ENCODE results near the gene PRR33.

PRR33 gene

DNA sequence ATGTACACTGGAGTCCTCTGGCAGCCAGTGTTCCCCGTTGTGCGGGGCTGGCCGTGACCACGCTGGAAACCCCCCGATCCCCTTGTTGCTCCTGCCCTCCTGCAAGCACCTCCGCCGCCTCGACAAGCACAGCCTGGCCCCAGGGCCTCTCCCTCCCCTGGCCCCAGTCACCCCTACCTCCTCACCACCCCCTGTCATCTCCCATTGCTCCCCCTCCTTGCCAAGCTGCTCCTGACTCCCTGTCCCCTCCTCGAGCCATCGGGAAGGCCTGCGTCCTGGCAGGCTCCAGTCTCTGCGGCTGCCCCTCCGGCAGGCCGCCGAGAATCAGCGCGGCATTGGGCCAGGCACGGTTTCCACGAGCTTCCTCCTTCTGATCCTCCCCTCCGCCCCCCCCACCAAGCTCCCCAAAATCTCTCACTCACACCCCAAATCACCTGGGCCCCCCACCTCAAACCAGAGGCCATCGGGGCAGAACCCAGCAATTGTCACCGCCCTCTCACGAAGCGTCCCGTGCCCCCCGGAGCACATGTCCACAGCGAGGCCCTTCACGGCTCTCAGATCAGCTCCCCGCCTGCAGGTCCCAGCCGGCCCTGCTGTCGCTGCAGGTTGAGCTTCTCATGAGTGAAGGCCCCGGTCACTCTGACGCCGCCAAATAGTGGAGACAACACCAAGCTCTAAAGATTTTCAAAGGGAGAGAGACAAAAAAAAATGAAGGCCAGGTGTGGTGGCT is 44.5 kb downstream of the PRR33 start:
- Histone ChIP-seq H3K23ac (ENCODE audit: low read length in 2 of 2) (no peak overlapping the region), H3K27ac (ENCODE audit: low read length, poor library complexity, severe bottlenecking) (no peak overlapping the region), H3K4me2 (ENCODE audit: low read length, poor library complexity, severe bottlenecking) (no peak overlapping the region), H3K36me3 (ENCODE audit: control insufficient read depth in 1 of 2, insufficient read depth in 2 of 2, low read depth in 1 of 2, low read length in 2 of 2) (no peaks in the 10 kb centered on the region), H2AFZ (ENCODE audit: low read depth, low read length) (no peak overlapping the region), H4K91ac (ENCODE audit: low read length) (peak overlapping the region; percentile 43), H3K9me3 (ENCODE audit: control insufficient read depth, low read length) (no peaks in the 10 kb centered on the region), H2BK5ac (ENCODE audit: low read depth, low read length, poor library complexity, severe bottlenecking) (no peak overlapping the region), H3K79me1 (replicated peaks; ENCODE audit: low read length, poor library complexity, severe bottlenecking) (no peaks in the 10 kb centered on the region), H4K8ac (ENCODE audit: low read length) (no peak overlapping the region), H3K4me1 (ENCODE audit: control insufficient read depth, insufficient read depth, low read depth, low read length) (peaks cover 14% of the 10 kb centered on the region), H2BK120ac (ENCODE audit: low read depth, low read length) (no peak overlapping the region), H2BK15ac (ENCODE audit: low read depth, poor library complexity, severe bottlenecking) (no peak overlapping the region), H3K27me3 (ENCODE audit: control insufficient read depth in 1 of 2, insufficient read depth in 1 of 2, low read length in 2 of 2) (peaks cover 8 to 17% of the 10 kb centered on the region in 2 experiments), H2BK12ac (ENCODE audit: low read length in 2 of 2) (peak overlapping the region; percentile 24 to 32), H3K4me3 (ENCODE audit: insufficient read depth in 1 of 2, low read depth in 1 of 2, low read length in 2 of 2) (no peak overlapping the region), H3K14ac (ENCODE audit: low read length in 2 of 2) (peak overlapping the region in 1 of 2 experiments; percentile 62), H3K18ac (ENCODE audit: low read depth in 1 of 2, low read length in 2 of 2) (no peak overlapping the region), H3K9ac (ENCODE audit: low read length) (no peak overlapping the region), H2AK5ac (ENCODE audit: low read length, severe bottlenecking) (no peak overlapping the region), H3K4ac (ENCODE audit: low read depth in 1 of 2, low read length in 2 of 2) (no peak overlapping the region)
- WGBS: 96% methylated on average over 34 of the region's 34 CpGs
- no peak for DNase-seq

DNA sequence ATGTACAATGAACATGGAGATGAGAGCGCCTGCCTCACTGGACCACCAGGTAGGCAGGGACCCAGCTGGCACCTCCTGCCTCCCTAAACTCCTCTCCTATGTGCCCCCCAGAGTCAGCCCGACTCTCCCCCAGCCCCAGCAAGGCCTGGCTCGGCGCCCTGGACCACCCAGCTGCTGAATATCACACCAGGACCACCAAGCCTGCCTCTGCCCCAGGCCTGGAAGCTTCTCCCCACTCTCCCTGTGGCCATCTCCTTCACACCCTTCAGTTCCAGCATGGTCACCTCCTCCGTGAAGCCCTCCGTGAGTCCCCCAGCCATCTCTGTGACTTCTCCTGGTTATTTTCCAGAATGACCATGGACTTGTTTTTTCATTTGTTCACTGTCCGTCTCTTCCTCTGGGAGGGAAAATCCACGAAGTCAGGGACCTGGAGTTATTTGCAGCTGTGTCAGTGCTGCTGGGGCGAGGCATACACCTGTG is 45.2 kb downstream of the PRR33 start:
- no peak overlapping the region for H3K27ac ChIP-seq (ENCODE audit: low read length, poor library complexity, severe bottlenecking)
- peak overlapping the region; percentile 22 for H4K91ac ChIP-seq (ENCODE audit: low read length)
- peak overlapping the region; percentile 12 to 43 for H2BK12ac ChIP-seq (ENCODE audit: low read length in 2 of 2)
- no peaks in the 10 kb centered on the region for H3K9me3 ChIP-seq (ENCODE audit: control insufficient read depth, low read length)
- no peak overlapping the region for H3K23ac ChIP-seq (ENCODE audit: low read length in 2 of 2)
- H3K4me3 ChIP-seq (ENCODE audit: insufficient read depth in 1 of 2, low read depth in 1 of 2, low read length in 2 of 2): no peak overlapping the region
- H3K79me1 ChIP-seq (replicated peaks; ENCODE audit: low read length, poor library complexity, severe bottlenecking): no peaks in the 10 kb centered on the region
- H2BK5ac ChIP-seq (ENCODE audit: low read depth, low read length, poor library complexity, severe bottlenecking): no peak overlapping the region
- no peak overlapping the region for H3K9ac ChIP-seq (ENCODE audit: low read length)
- no peak overlapping the region for H3K4ac ChIP-seq (ENCODE audit: low read depth in 1 of 2, low read length in 2 of 2)
- no peak overlapping the region for H2AFZ ChIP-seq (ENCODE audit: low read depth, low read length)
- H3K4me1 ChIP-seq (ENCODE audit: control insufficient read depth, insufficient read depth, low read depth, low read length): peaks cover 14% of the 10 kb centered on the region
- H2BK120ac ChIP-seq (ENCODE audit: low read depth, low read length): no peak overlapping the region
- 93% methylated on average over 9 of the region's 9 CpGs for WGBS
- H3K4me2 ChIP-seq (ENCODE audit: low read length, poor library complexity, severe bottlenecking): no peak overlapping the region
- H2BK15ac ChIP-seq (ENCODE audit: low read depth, poor library complexity, severe bottlenecking): no peak overlapping the region
- no peak overlapping the region for H4K8ac ChIP-seq (ENCODE audit: low read length)
- no peak overlapping the region for H2AK5ac ChIP-seq (ENCODE audit: low read length, severe bottlenecking)
- no peak overlapping the region for H3K18ac ChIP-seq (ENCODE audit: low read depth in 1 of 2, low read length in 2 of 2)
- H3K27me3 ChIP-seq (ENCODE audit: control insufficient read depth in 1 of 2, insufficient read depth in 1 of 2, low read length in 2 of 2): peaks cover 8 to 17% of the 10 kb centered on the region in 2 experiments
- no peak overlapping the region for H3K14ac ChIP-seq (ENCODE audit: low read length in 2 of 2)
- DNase-seq: no peak
- H3K36me3 ChIP-seq (ENCODE audit: control insufficient read depth in 1 of 2, insufficient read depth in 2 of 2, low read depth in 1 of 2, low read length in 2 of 2): no peaks in the 10 kb centered on the region

GRCh38 chr11:1845561-1846452 is 45.9 kb downstream of the PRR33 start:
- H3K79me1 ChIP-seq (replicated peaks; ENCODE audit: low read length, poor library complexity, severe bottlenecking): no peaks in the 10 kb centered on the region
- peak overlapping the region; percentile 73 for H2BK120ac ChIP-seq (ENCODE audit: low read depth, low read length)
- peak overlapping the region; percentile 72 for H4K91ac ChIP-seq (ENCODE audit: low read length)
- no peak overlapping the region for H3K14ac ChIP-seq (ENCODE audit: low read length in 2 of 2)
- peaks cover 14% of the 10 kb centered on the region for H3K4me1 ChIP-seq (ENCODE audit: control insufficient read depth, insufficient read depth, low read depth, low read length)
- H3K27ac ChIP-seq (ENCODE audit: low read length, poor library complexity, severe bottlenecking): no peak overlapping the region
- H3K9ac ChIP-seq (ENCODE audit: low read length): no peak overlapping the region
- no peak for DNase-seq
- H2BK5ac ChIP-seq (ENCODE audit: low read depth, low read length, poor library complexity, severe bottlenecking): peak overlapping the region; percentile 15
- H2BK12ac ChIP-seq (ENCODE audit: low read length in 2 of 2): peak overlapping the region; percentile 56 to 88
- no peak overlapping the region for H3K4me3 ChIP-seq (ENCODE audit: insufficient read depth in 1 of 2, low read depth in 1 of 2, low read length in 2 of 2)
- H3K18ac ChIP-seq (ENCODE audit: low read depth in 1 of 2, low read length in 2 of 2): peak overlapping the region in 1 of 2 experiments; percentile 60
- no peak overlapping the region for H3K4me2 ChIP-seq (ENCODE audit: low read length, poor library complexity, severe bottlenecking)
- H3K4ac ChIP-seq (ENCODE audit: low read depth in 1 of 2, low read length in 2 of 2): peak overlapping the region; percentile 12 to 54
- no peaks in the 10 kb centered on the region for H3K36me3 ChIP-seq (ENCODE audit: control insufficient read depth in 1 of 2, insufficient read depth in 2 of 2, low read depth in 1 of 2, low read length in 2 of 2)
- peaks cover 8 to 17% of the 10 kb centered on the region in 2 experiments for H3K27me3 ChIP-seq (ENCODE audit: control insufficient read depth in 1 of 2, insufficient read depth in 1 of 2, low read length in 2 of 2)
- H2AK5ac ChIP-seq (ENCODE audit: low read length, severe bottlenecking): no peak overlapping the region
- H3K23ac ChIP-seq (ENCODE audit: low read length in 2 of 2): no peak overlapping the region
- H3K9me3 ChIP-seq (ENCODE audit: control insufficient read depth, low read length): no peaks in the 10 kb centered on the region
- H4K8ac ChIP-seq (ENCODE audit: low read length): no peak overlapping the region
- peak overlapping the region; percentile 26 for H2BK15ac ChIP-seq (ENCODE audit: low read depth, poor library complexity, severe bottlenecking)
- WGBS: 92% methylated on average over 19 of the region's 21 CpGs
- H2AFZ ChIP-seq (ENCODE audit: low read depth, low read length): no peak overlapping the region

DNA sequence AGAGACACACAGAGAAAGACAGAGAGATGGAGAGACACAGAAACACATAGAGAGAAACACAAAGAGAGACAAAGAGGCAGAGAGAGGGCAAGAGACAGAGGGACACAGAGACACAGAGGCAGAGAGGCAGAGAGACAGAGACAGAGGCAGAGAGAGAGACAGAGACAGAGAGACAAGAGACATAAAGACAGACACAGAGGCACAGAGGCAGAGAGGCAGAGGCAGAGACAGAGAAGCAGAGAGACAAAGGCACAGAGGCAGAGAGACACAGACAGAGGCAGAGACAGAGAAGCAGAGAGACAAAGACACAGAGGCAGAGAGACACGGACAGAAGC is 46.6 kb downstream of the PRR33 start:
- Histone ChIP-seq H4K8ac (ENCODE audit: low read length) (peak overlapping the region; percentile 76), H3K18ac (ENCODE audit: low read depth in 1 of 2, low read length in 2 of 2) (peak overlapping the region in 1 of 2 experiments; percentile 81), H3K9me3 (ENCODE audit: control insufficient read depth, low read length) (no peaks in the 10 kb centered on the region), H2BK12ac (ENCODE audit: low read length in 2 of 2) (peak overlapping the region; percentile 79 to 96), H2AFZ (ENCODE audit: low read depth, low read length) (peak overlapping the region; percentile 47), H3K4me1 (ENCODE audit: control insufficient read depth, insufficient read depth, low read depth, low read length) (peaks cover 10% of the 10 kb centered on the region), H2BK15ac (ENCODE audit: low read depth, poor library complexity, severe bottlenecking) (peak overlapping the region; percentile 30), H3K4me3 (ENCODE audit: insufficient read depth in 1 of 2, low read depth in 1 of 2, low read length in 2 of 2) (no peak overlapping the region), H3K4me2 (ENCODE audit: low read length, poor library complexity, severe bottlenecking) (no peak overlapping the region), H3K14ac (ENCODE audit: low read length in 2 of 2) (peak overlapping the region in 1 of 2 experiments; percentile 5), H3K9ac (ENCODE audit: low read length) (peak overlapping the region; percentile 30), H4K91ac (ENCODE audit: low read length) (peak overlapping the region; percentile 20), H3K27me3 (ENCODE audit: control insufficient read depth in 1 of 2, insufficient read depth in 1 of 2, low read length in 2 of 2) (peaks cover 8 to 17% of the 10 kb centered on the region in 2 experiments), H3K27ac (ENCODE audit: low read length, poor library complexity, severe bottlenecking) (no peak overlapping the region), H2BK5ac (ENCODE audit: low read depth, low read length, poor library complexity, severe bottlenecking) (no peak overlapping the region), H3K79me1 (replicated peaks; ENCODE audit: low read length, poor library complexity, severe bottlenecking) (no peaks in the 10 kb centered on the region), H3K36me3 (ENCODE audit: control insufficient read depth in 1 of 2, insufficient read depth in 2 of 2, low read depth in 1 of 2, low read length in 2 of 2) (no peaks in the 10 kb centered on the region), H2AK5ac (ENCODE audit: low read length, severe bottlenecking) (no peak overlapping the region), H3K23ac (ENCODE audit: low read length in 2 of 2) (peak overlapping the region in 1 of 2 experiments; percentile 6), H2BK120ac (ENCODE audit: low read depth, low read length) (no peak overlapping the region), H3K4ac (ENCODE audit: low read depth in 1 of 2, low read length in 2 of 2) (peak overlapping the region; percentile 7 to 62)
- no peak for DNase-seq
- WGBS: 59% methylated on average over 1 of the region's 1 CpG

Measured in mesenchymal stem cell (in vitro differentiated cells and primary cell).